CD14-positive monocyte (primary cell): ENCODE data around the gene GIMAP1. TPM values are rescaled to one million over a fixed set of nuclear protein-coding genes. Genes with fewer than 3 reads are reported as not detected.
A peak's percentile ranks its signal among the peaks of the same experiment; 100 is the strongest.

Source experiments
- DNase-seq, 3 donors: peaks; one replicate each; pipeline ENCODE4 v3.0.0-alpha.2; 2011 to 2022
- H2AFZ ChIP-seq: 2 replicates; pipeline ENCODE4 v1.6.0; 2012; ENCODE audit warnings: mild to moderate bottlenecking, low read depth, low read length, inconsistent platforms; ENCODE audit not compliant: insufficient read depth, poor library complexity, severe bottlenecking
- H3K27ac ChIP-seq, 2 donors: 1 replicate in 1 of 2; 2 replicates in 1 of 2; pipeline ENCODE4 v1.5.1; 2012 to 2013; ENCODE audit warnings: low read length in 2 of 2, control low read depth in 1 of 2, inconsistent platforms in 1 of 2, low read depth in 1 of 2, mild to moderate bottlenecking in 1 of 2
- H3K27me3 ChIP-seq, 2 donors: one replicate each; pipeline versions ENCODE4 v1.6.0 to v1.6.1; 2011 to 2013; ENCODE audit warnings: low read length in 2 of 2; ENCODE audit not compliant: control insufficient read depth in 2 of 2, insufficient read depth in 2 of 2
- H3K36me3 ChIP-seq, 2 donors: replicated peaks in 1 of 2; 1 replicate in 1 of 2; 2 replicates in 1 of 2; pipeline versions ENCODE4 v1.5.1 to v1.6.1; 2012 to 2013; ENCODE audit warnings: low read length in 2 of 2, control low read depth in 1 of 2, inconsistent platforms in 1 of 2, mild to moderate bottlenecking in 1 of 2; ENCODE audit not compliant: insufficient read depth in 2 of 2, control insufficient read depth in 1 of 2
- H3K4me1 ChIP-seq, 2 donors: 1 replicate in 1 of 2; 2 replicates in 1 of 2; pipeline versions ENCODE4 v1.5.1 to v1.6.1; 2012 to 2013; ENCODE audit warnings: low read length in 2 of 2, control low read depth in 1 of 2, inconsistent platforms in 1 of 2, mild to moderate bottlenecking in 1 of 2, moderate library complexity in 1 of 2; ENCODE audit not compliant: insufficient read depth in 2 of 2, control insufficient read depth in 1 of 2
- H3K4me2 ChIP-seq: replicated peaks from 2 replicates; pipeline ENCODE3; 2012; ENCODE audit warnings: low read length, moderate library complexity, mild to moderate bottlenecking; ENCODE audit not compliant: poor library complexity, severe bottlenecking; ENCODE audit errors: extremely low read depth
- H3K4me3 ChIP-seq, 3 experiments: fragments of 200-600 bp in 1 of 3; sonication (generic) in 1 of 3; replicated peaks in 1 of 3; 1 replicate in 2 of 3; 2 replicates in 1 of 3; pipeline ENCODE4 v1.5.1; 2011 to 2013; ENCODE audit warnings: low read length in 3 of 3, mild to moderate bottlenecking in 3 of 3, control low read depth in 2 of 3, low read depth in 2 of 3, inconsistent platforms in 1 of 3, moderate library complexity in 1 of 3
- H3K79me2 ChIP-seq: 2 replicates; pipeline ENCODE4 v1.6.0; 2012; ENCODE audit warnings: mild to moderate bottlenecking, control low read depth, inconsistent platforms, low read length, moderate library complexity; ENCODE audit not compliant: insufficient read depth
- H3K9ac ChIP-seq: 2 replicates; pipeline ENCODE4 v1.6.0; 2017; ENCODE audit warnings: low read length, mild to moderate bottlenecking; ENCODE audit not compliant: insufficient read depth, poor library complexity, severe bottlenecking
- H3K9me3 ChIP-seq, 2 donors: replicated peaks in 1 of 2; 1 replicate in 1 of 2; 2 replicates in 1 of 2; pipeline versions ENCODE4 v1.5.1 to v1.6.1; 2012 to 2013; ENCODE audit warnings: low read length in 2 of 2, control low read depth in 1 of 2; ENCODE audit not compliant: control insufficient read depth in 1 of 2, insufficient read depth in 1 of 2
- H4K20me1 ChIP-seq: 2 replicates; pipeline ENCODE4 v1.6.0; 2012; ENCODE audit warnings: mild to moderate bottlenecking, low read length, control low read depth, moderate library complexity; ENCODE audit not compliant: insufficient read depth
- H3K27ac Mint-ChIP-seq, 7 donors: one replicate each; pipeline ENCODE4 v1.8.0; 2020; ENCODE audit warnings: mild to moderate bottlenecking in 7 of 7, mixed read lengths in 7 of 7, moderate library complexity in 6 of 7, inconsistent platforms in 2 of 7
- H3K27me3 Mint-ChIP-seq, 3 donors: one replicate each; pipeline ENCODE4 v1.8.0; 2021 to 2022; ENCODE audit warnings: low read depth in 3 of 3, mild to moderate bottlenecking in 3 of 3, mixed read lengths in 3 of 3, moderate library complexity in 3 of 3, inconsistent platforms in 1 of 3
- H3K36me3 Mint-ChIP-seq, 2 donors: one replicate each; pipeline ENCODE4 v1.8.0; 2020; ENCODE audit warnings: mixed read lengths in 2 of 2, inconsistent platforms in 1 of 2, mild to moderate bottlenecking in 1 of 2
- H3K4me1 Mint-ChIP-seq: one replicate; pipeline ENCODE4 v1.8.0; 2020; ENCODE audit warnings: mild to moderate bottlenecking, mixed read lengths
- H3K4me3 Mint-ChIP-seq, 2 donors: one replicate each; pipeline ENCODE4 v1.8.0; 2020; ENCODE audit warnings: mild to moderate bottlenecking in 2 of 2, mixed read lengths in 2 of 2, moderate library complexity in 1 of 2
- H3K9me3 Mint-ChIP-seq, 7 donors: one replicate each; pipeline ENCODE4 v1.8.0; 2020 to 2022; ENCODE audit warnings: mixed read lengths in 7 of 7, mild to moderate bottlenecking in 6 of 7, moderate library complexity in 6 of 7, inconsistent platforms in 2 of 7
- CTCF ChIP-seq: fragments of 200-600 bp; IDR thresholded peaks from one replicate; pipeline ENCODE4 v1.8.0; 2022; ENCODE audit warnings: antibody characterized with exemption, mild to moderate bottlenecking
- intact Hi-C, 2 donors: fragments of 100-400 bp; cut with micrococcal nuclease; formaldehyde crosslinking; loops; one replicate each; pipeline versions ENCODE4 v1.15.0 to v1.15.1; 2023
- polyA plus RNA-seq, 3 donors: library from polyadenylated mRNA; depleted of rRNA in 1 of 3; unstranded in 2 of 3; stranded (reverse) in 1 of 3; fragments of 300-500 nt in 2 of 3; fragments of >200 nt in 1 of 3; fragmentation: Illumina TruSeq in 2 of 3; gene quantifications; 1 replicate in 2 of 3; 2 replicates in 1 of 3; pipeline ENCODE4 v1.2.3, GENCODE V29; 2012 to 2021

Gene GIMAP1
- polyA plus RNA-seq, 3 donors = 10.9 to 19.6 (median 11.4) TPM

GRCh38 chr7:150728011-150728410 lies 11.6 kb downstream of the GIMAP1 start:
- Histone ChIP-seq H2AFZ (no peak overlapping the region), H3K4me3 (no peak overlapping the region), H3K36me3 (peaks cover 4 to 18% of the 10 kb centered on the region in 2 donors), H4K20me1 (peaks cover 33% of the 10 kb centered on the region), H3K27me3 (no peaks in the 10 kb centered on the region), H3K4me1 (no peaks in the 10 kb centered on the region), H3K79me2 (peaks cover 9% of the 10 kb centered on the region), H3K9ac (no peak overlapping the region), H3K9me3 (no peaks in the 10 kb centered on the region), H3K27ac (no peak overlapping the region), H3K4me2 (no peak overlapping the region)
- no peak overlapping the region for H3K4me3 Mint-ChIP-seq
- H3K4me1 Mint-ChIP-seq = peaks cover 9% of the 10 kb centered on the region
- DNase-seq = no peak
- TF ChIP-seq CTCF = no peak
- H3K27ac Mint-ChIP-seq = no peak overlapping the region
- intact Hi-C loops = no loop called here
- peaks cover 19 to 21% of the 10 kb centered on the region in 2 donors for H3K36me3 Mint-ChIP-seq
- peaks cover 6 to 13% (median 7%) of the 10 kb centered on the region in 7 donors for H3K9me3 Mint-ChIP-seq
- no peaks in the 10 kb centered on the region for H3K27me3 Mint-ChIP-seq

- H3K27ac Mint-ChIP-seq = peak overlapping the region in 1 of 7 donors; percentile 20
- H3K36me3 Mint-ChIP-seq = peaks cover 13 to 15% of the 10 kb centered on the region in 2 donors
- H3K4me3 ChIP-seq = no peak overlapping the region
- no peaks in the 10 kb centered on the region for H3K27me3 Mint-ChIP-seq
- no peak overlapping the region for H3K27ac ChIP-seq
- no peak for TF ChIP-seq CTCF
- no peaks in the 10 kb centered on the region for H3K4me1 ChIP-seq
- H3K9me3 Mint-ChIP-seq = peaks cover 6 to 13% (median 7%) of the 10 kb centered on the region in 7 donors
- peaks cover 3% of the 10 kb centered on the region for H3K79me2 ChIP-seq
- H2AFZ ChIP-seq = no peak overlapping the region
- H4K20me1 ChIP-seq = peaks cover 27% of the 10 kb centered on the region
- H3K27me3 ChIP-seq = no peaks in the 10 kb centered on the region
- H3K4me3 Mint-ChIP-seq = no peak overlapping the region
- DNase-seq = no peak
- H3K36me3 ChIP-seq = peaks cover 2 to 12% of the 10 kb centered on the region in 2 donors
- intact Hi-C loops = no loop called here
- no peaks in the 10 kb centered on the region for H3K9me3 ChIP-seq
- no peak overlapping the region for H3K9ac ChIP-seq
- H3K4me2 ChIP-seq = no peak overlapping the region
- peaks cover 3% of the 10 kb centered on the region for H3K4me1 Mint-ChIP-seq
Observed at GRCh38 chr7:150728609-150729008, 12.2 kb downstream of the GIMAP1 start.
